ENCODE results near the gene DLG2.
"Not testable (repeated sequence)": the region's sequence is repeated elsewhere in the genome, so short reads cannot be mapped to it uniquely, and the experiment has no call there.

Gene DLG2

DNA sequence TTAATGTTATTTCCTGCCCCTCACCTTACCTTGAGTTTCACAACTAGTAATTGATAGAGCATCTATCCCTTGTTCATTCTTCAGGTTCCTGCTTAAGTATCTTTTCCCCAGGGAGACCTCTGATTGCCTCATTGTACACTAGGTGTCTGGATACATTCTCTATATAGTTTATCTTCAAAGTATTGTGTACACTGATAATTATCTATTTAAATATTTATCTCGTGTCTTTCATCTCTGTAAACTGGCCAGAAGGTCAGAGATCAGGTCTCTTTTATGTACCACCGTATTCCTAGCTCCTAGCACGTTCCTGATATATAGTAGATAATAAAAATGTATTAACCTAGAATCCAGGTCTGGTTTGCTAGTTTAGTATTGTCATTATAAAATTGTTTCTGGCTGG is 7.6 kb upstream of the DLG2 start:
- FAIRE-seq: no peak

DNA sequence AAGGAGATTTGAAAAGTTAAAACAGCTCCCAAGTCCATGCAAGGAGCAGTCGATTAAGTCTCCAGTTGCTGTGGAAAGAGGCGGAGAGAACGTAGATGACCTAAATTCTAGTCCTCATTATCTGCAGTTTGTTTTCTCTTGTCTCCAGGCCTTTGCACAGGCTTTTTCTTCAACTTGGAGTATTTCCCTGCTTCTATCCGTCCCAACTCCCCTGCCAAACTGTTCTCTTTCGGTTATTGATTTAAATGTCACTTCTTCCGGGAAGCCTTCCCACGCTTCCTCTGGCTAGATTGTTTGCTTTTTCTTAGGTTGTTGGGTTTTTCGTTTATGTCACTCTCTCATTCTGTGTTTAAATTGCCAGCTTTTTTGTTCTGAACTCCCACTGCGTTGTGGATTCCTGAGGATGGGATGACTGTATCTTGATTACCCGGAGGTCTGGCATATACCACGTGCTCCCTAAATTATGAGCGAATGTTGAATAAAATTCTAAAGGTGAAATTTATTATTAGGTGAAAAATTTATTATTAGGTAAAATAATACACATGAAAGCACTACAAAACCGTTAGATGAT is 1.7 kb upstream of the DLG2 start:
- FAIRE-seq: peak; percentile 58

DNA sequence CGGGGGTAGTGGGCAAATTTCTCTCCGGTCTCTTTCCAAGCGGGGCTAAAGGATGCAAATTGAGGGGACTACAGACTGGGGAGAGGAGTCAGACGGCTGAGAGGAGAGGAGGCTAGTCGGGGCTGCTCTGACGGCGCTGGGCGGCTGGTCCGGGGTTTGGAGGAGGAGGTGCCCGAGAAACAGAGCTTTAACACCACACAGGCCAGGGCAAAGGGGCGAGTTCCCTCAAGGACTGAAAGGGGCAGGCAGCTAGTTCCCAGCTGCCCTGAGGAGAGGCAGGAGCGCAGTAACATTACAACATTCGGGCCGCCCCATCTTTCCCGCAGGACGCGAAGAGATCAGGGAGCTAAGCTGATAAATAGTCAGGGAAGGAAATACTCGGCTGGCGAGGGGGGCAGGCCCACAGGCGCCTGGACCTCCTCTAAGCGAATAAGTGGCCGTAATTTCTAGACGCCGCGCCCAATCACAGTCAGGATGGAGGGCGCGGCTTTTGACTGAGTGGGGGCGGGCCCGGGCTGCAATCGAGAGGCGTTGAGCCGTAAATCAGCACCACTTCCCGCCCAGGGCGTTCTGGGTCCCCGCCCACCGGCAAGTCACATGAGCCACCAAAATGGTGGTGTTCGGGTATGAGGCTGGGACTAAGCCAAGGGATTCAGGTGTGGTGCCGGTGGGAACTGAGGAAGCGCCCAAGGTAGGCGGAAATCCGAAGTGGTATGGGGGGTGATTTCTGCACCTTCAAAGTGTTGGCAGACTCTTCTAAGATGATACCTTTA is 1.0 kb upstream of the DLG2 start, which contains the start of gene TMEM126B:
Gene TMEM126B (plus strand): TSS at position 596 of the 773 bp plus-strand sequence. CDS start 15 bp downstream, at position 611.
- peak; percentile 99 for FAIRE-seq

DNA sequence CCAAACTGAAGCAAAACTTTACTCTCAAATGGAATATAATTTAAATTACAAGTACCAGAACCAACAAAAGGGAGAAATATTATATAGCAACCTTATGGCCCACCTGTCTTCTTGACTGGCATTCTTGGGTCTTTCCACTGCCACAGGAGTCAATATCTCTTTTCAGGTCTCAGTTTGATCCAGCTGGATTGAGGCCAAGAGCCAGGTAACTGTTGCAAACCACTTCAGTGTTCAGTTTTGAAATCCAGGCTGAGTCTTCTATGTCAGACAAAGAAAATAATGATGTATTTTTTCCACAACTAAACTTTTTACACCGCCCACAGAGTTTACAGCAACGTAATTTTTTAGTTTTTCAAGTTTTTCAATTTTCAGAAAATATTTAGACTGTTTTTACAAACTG is 648 bp downstream of the DLG2 start:
- no peak for FAIRE-seq

DNA sequence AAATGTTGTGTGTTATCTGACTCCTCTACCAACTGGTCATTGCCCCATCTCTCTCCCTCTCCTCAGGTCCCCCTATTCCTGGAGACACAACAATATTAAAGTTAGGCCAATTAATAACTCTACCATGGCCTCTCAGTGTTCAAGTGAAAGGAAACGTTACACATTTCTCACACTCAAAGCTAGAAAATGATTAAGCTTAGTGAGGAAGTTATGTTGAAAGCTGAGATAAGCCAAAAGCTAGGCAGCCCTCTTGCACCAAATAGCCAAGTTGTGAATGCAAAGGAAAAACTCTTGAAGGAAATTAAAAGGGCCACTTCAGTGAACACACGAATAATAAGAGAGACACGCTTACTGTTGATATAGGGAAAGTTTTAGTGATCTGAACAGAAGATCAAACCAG is 6.9 kb downstream of the DLG2 start:
- FAIRE-seq: no peak

DNA sequence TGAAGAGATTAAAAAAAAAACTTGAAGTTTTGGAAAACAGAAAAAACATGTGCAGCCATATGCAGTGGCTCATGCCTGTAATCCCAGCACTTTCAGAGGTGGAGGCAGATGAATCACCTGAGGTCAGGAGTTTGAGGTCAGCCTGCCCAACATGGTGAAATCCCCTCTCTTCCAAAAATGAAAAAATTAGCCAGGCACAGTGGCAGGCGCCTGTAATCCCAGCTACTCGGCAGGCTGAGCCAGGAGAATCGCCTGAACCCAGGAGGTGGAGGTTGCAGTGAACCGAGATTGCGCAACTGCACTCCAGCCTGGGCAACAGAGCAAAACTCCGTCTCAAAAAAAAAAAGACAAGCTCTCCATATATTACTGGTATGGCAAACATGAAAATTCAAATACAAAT is 7.6 kb downstream of the DLG2 start:
- FAIRE-seq: no peak

DNA sequence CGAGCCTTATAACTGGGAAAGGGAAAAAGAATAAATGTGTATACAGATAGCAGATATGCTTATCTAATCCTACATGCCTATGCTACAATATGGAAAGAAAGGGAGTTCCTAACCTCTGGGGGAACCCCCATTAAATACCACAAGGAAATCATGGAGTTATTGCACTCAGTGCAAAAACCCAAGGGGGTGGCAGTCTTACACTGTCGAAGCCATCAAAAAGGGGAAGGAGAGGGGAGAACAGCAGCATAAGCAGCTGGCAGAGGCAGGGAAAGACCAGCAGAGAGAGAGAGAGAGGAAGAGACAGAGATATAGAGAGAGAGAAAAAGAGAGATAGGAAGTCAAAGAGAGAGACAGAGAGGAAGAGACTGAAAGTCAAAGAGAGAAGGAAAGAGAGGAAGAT is 15.5 kb downstream of the DLG2 start:
- FAIRE-seq: not testable (repeated sequence)

DNA sequence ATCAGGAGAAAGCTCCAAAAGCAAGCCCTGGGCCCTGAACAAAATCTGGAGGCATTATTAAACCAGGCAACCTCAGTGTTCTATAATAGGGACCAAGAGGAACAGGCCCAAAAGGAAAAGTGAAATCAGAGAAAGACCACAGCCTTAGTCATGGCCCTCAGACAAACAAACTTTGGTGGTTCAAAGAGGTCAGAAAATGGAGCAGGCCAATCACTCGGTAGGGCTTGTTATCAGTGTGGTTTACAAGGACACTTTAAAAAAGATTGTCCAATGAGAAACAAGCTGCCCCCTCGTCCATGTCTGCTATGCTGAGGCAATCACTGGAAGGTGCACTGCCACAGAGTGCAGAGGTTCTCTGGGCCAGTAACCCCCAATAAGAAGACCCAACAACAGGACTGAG is 17.9 kb downstream of the DLG2 start:
- FAIRE-seq: not testable (repeated sequence)

DNA sequence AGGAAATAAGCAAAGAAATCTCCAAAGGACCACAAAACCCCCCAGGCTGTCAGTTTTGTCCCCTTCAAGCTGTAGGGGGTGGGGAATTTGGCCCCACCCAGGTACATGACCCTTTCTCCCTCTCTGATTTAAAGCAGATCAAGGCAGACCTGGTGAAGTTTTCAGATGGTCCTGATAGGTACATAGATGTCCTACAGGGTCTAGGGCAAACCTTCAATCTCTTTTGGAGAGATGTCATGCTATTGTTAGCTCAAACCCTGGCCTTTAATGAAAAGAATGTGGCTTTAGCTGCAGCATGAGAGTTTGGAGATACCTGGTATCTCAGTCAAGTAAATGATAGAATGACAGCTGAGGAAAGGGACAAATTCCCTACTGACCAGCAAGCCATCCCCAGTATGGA is 18.5 kb downstream of the DLG2 start:
- not testable (repeated sequence) for FAIRE-seq

DNA sequence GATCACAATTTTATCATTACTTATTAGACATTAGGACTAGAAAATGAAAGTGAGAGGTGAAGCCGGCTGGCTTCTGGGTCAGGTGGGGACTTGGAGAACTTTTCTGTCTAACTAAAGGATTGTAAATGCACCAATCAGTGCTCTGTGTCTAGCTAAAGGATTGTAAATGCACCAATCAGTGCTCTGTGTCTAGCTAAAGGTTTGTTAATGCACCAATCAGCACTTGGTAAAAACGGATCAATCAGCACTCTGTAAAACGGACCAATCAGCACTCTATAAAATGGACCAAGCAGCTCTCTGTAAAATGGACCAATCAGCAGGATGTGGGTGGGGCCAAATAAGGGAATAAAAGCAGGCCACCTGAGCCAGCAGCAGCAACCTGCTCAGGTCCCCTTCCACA is 20.9 kb downstream of the DLG2 start:
- not testable (repeated sequence) for FAIRE-seq

DNA sequence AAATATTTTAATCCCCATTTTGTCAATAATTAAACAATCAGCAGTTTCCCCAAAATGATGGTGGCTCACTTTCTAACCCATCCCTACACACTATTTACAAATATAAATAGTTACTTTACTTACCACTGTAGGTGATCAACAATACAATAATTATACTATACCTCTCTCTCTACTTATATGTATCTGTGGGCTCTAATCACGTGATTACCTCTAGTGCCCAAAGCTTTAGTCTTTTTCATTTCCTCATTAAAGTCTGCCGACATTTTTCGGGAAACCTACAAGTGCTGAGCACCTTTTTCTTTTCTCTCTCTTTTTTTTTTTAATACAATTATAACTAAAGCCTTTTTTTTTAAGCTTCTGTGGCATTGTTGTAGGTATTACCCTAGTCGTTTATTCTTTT is 23.9 kb downstream of the DLG2 start:
- no peak for FAIRE-seq

DNA sequence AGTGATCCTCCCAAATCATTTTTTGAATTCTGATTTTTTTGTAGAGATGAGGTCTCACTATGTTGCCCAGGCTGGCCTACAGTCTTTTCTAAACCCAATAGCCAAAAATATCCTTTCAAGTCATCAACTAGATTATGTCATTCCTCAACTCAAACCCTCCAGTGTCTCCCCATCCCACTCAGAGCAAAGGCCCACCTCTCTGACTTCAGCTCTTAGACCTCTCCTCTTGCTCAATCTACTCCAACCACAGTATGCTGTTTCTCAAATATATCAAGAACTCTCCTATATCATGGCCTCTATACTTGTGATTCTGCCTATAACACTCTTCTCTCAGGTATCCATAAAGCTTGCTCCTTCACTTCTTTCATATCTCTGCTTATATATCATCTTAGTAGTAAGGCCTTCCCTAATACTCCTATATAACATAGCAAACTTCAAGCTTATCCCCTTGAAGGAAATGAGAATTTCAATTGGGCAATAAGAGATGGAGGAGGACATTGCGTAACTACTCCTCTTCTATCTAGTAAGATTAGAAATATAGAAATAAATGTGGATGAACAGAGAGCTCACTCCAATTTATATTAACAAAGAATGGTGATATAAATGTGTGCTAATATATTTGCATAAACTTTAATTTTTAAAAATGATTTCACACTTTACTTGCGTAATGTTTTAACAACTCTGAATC is 24.5 kb downstream of the DLG2 start:
- FAIRE-seq: no peak

DNA sequence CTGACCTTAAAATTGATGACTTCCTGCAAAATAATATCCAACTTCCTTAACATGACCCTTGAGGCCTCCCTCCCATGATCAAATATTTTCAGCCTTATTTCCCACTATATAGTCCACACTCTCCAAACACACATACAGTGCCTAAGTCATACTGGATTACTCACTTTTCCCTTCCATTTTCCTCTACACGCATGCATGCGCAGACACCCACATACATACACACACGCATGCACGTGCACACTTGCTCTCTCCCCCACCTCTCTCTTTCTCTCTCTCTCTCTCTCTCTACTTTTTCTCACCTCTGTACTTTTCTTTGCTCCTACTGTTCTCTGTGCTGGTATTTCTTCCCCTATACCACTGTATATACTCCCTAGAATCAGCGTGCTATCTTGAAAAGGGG is 28.1 kb downstream of the DLG2 start:
- no peak for FAIRE-seq

DNA sequence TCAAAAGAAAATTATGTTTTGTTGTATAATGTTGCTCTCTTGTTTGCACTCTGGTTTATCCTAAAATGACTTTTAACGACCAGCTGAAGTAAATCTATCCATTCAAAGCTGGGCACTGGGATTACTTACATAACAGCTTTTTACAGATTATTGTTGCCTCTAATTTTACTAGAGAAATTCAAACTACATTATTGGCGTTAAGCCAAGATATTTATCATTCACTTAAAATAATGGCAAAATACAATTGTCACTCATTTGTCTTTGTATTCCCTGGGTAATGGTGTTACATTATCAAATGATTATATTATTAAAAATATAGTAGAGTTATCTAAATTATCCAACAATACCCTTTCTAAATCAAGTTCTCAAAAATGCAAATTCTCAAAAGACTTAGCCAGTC is 30.3 kb downstream of the DLG2 start:
- no peak for FAIRE-seq

DNA sequence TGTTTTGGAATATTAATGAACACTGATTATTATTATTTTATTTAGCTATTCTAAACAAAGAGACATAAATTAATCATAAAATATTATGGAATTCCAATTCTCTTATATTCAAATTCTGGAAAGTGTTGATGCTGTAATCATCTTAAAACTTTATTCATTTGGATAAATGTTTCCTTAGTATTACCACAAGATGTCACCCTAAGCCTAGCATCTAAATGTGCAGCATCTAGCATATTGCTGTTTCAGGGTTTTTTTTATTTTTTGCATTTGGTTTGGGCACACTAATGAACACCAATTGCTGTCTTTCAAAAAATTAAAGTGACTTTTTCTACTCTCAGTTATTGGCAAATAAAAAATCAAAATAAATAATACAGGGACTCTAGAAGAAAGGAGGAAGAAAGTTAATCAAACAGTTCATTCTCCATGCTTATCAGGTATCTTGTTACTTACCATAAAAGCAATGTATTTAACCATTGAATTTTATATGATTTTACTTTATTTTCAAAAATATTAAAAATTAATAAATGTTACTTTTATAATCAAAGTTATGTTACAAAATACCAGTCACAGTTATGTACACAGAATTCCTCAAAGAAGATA is 31.8 kb downstream of the DLG2 start:
- peak; percentile 99 for FAIRE-seq

DNA sequence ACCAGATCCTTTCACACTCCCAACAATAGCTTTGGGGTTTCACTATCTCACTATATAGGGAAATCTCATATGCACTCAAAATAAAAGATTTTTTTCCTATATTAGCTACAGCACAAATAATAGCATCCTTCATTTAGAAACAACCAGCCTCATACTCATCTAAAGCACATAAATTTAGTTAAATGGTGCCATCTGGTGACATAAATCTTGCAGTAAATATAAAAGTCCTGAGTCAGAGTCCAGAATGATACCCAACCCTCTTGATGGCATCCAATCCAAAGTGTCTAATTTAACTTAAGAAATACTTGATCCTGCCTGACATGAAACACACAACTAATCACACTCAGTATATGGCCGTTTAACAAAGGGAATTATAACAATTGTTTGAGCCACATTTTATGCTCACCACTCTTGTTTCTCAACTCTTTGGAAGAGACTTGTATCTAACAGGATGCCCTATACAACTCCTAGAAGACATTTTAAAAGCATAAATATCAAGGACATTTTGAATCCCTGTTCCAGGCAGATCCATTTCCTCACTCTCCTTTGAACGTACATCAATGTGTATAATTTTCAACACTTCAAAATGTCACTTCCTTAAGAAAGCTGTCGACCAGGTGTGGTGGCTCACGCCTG is 36.2 kb downstream of the DLG2 start:
- FAIRE-seq: peak; percentile 85

DNA sequence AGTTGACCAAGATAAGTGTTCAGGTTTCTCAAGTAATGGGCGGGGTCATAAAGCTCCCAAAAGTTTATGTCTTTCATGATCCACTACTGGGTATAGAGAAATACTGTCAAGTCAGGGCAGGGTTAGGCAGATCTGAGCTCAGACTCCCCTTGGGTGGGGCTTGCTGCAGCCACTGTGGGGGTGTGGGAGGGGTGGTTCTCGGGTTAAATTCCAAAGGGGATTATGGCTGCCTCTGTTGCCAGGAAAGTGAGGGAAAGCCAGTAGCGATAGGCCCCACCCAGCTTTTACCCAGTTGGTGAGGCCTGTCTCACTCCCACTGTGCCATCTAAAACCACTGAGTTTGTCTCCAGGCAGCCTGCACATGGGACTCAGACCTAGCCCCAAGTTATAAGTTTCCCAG is 37.8 kb downstream of the DLG2 start:
- no peak for FAIRE-seq

DNA sequence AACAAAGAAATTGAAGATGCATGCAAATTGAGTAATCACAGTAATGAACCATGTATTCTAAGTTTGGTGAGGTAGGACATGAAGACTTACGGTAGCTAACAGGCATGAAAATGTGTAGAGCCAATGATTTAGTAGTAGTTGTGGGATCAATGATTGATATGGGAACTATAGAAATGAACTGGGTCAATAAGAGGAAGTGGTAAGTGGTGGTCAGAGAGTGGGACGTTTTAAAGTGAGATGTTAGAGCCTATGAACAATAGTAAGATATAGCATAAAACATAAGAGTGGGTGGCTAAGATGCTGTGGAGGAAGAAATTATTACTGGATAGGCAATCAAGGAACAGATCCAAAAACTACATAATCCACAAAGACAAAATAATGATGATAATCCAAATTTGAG is 45.0 kb downstream of the DLG2 start:
- FAIRE-seq: no peak

DNA sequence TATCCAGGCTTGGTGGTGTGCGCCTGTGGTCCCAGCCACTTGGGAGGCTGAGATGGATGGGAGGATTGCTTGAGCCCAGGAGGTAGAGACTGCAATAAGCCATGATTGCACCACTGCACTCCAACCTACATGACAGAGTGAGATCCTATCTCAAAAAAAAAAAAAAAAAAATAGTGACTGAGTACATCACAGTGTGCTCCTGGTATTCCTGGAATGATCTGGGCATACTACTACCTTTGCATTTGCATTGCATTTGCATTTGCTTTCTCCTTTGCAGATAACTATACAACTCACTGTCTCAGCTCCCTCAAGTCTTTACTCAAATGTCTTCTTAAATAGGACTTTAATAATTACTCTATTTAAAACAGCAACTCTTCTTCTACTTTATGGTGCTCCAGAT is 51.8 kb downstream of the DLG2 start:
- no peak for FAIRE-seq

DNA sequence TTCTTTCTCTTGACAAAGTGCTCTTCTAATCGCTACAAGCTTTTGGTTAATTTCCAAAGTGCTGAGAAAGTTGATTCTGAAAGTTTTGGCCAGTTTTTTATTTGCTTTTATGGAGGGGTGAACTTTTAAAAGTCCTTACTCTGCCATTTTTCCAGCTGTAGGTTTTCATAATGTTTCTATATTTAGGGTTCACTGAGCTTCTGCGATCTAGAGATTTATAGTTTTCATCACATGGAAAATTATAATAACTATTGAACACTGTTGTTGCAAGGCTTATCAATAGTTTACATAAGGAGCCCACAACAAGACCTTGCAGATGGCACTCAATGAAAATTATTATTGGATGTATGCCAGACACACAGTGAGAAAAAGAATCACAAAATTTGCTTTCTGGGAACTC is 55.1 kb downstream of the DLG2 start:
- FAIRE-seq: no peak

DNA sequence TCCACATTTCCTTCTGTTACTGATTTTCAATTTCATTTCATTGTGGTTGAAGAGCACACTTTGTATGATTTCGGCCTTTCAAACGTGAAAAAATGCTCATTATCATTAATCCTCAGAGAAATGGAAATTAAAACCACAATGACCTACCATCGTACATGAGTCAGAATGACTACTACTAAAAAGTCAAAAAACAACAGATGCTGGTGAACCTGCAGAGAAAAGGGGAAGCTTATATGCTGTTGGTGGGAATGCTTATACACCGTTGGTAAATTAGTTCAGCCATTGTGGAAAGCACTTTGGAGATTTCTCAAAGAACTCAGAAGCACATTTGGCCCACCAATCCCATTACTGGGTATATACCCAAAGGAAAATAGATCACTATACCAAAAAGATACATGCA is 57.6 kb downstream of the DLG2 start:
- FAIRE-seq: no peak

DNA sequence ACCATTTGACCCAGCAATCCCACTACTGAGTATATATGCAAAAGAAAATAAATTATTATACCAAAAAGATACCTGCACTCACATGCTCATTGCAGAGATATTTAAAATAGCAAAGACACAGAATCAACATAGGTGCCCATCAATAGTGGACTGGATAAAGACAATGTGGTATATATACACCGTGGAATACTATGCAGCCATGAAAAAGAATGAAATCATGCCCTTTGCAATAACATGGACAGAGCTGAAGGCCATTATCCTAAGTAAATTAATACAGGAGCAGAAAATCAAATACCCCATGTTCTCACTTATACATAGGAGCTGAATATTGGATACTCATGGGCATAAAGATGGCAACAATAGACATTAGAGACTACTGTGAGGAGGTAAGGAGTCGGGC is 68.7 kb downstream of the DLG2 start:
- no peak for FAIRE-seq

DNA sequence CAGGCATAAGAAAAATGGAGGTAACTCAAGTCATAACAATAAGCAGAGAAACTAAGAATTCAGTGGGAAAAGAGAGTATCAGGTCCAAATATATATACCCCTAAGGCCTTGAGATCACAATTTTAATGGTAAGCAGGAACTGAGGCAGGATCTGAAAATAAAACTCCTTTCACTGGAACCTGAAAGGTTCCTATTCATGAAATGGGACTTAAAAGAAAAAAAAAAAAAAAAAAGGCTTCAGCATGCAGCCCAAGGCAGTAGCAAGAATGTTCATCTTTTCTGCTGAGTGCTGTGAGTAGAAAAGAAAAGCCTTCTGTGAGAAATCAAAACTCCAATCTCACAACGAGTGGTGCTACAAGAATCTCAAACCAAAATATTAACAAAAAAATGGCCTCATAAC is 75.3 kb downstream of the DLG2 start:
- no peak for FAIRE-seq

Measured in G401.6 (cell line).